ENCODE data around the gene GDF7.

DNA sequence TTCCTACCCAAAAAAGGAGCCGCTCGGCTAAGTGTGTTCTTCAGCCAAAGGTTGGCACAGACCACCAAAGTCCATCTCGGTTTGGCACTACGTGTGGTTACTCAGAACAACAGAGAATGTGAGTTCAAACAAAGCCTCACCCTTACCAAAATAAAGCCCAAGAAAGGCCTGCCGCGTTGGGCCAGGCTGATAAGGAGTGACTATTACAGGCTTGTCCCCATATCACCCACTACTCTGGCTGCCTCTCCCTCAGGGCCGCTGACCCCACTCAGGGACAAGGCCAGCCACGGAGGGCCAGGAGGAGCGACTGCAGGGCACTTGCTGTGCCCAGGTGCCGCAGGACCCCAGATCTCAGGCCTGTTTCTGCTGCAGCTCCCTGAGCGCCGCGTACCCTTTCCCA lies 29.8 kb upstream of the GDF7 start:
- TF ChIP-seq, protein P1, sequence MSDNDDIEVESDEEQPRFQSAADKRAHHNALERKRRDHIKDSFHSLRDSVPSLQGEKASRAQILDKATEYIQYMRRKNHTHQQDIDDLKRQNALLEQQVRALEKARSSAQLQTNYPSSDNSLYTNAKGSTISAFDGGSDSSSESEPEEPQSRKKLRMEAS (IDR thresholded peaks at IDR 0.05; ENCODE audit: low read depth, low read length), result no peak
- no peak for TF ChIP-seq POLR2A (IDR thresholded peaks at IDR 0.05; ENCODE audit: extremely low read depth, insufficient read length)
- TF ChIP-seq, protein P2, sequence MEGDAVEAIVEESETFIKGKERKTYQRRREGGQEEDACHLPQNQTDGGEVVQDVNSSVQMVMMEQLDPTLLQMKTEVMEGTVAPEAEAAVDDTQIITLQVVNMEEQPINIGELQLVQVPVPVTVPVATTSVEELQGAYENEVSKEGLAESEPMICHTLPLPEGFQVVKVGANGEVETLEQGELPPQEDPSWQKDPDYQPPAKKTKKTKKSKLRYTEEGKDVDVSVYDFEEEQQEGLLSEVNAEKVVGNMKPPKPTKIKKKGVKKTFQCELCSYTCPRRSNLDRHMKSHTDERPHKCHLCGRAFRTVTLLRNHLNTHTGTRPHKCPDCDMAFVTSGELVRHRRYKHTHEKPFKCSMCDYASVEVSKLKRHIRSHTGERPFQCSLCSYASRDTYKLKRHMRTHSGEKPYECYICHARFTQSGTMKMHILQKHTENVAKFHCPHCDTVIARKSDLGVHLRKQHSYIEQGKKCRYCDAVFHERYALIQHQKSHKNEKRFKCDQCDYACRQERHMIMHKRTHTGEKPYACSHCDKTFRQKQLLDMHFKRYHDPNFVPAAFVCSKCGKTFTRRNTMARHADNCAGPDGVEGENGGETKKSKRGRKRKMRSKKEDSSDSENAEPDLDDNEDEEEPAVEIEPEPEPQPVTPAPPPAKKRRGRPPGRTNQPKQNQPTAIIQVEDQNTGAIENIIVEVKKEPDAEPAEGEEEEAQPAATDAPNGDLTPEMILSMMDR (IDR thresholded peaks at IDR 0.05; ENCODE audit: low read depth, low read length), result no peak
- no peak for TF ChIP-seq MYC (IDR thresholded peaks at IDR 0.05; ENCODE audit: low read depth, low read length)

All from NB4 (cell line).